A673 (cell line): ENCODE data around the gene RNF26. TPM values are rescaled to one million over a fixed set of nuclear protein-coding genes. Genes with fewer than 3 reads are reported as not detected.

Source experiments
- BruUV-seq: library from RNA; stranded (reverse); fragments of 400-500 nt; replicated peaks from 2 replicates; lab custom pipeline; 2021; lab: Mats Ljungman, UMichigan
- CTCF ChIA-PET: fragments of 300-600 bp; sonication (Branson Sonifier 250); formaldehyde crosslinking; loops from one replicate; lab custom pipeline; 2022; ENCODE audit warnings: antibody characterized with exemption; lab: Charles Lee
- POLR2A ChIA-PET: fragments of 300-600 bp; sonication (Branson Sonifier 250); formaldehyde crosslinking; loops from one replicate; lab custom pipeline; 2022; ENCODE audit warnings: antibody characterized with exemption; ENCODE audit not compliant: low non-redundant PET; lab: Charles Lee
- DNase-seq: peaks from one replicate; pipeline ENCODE4 v3.0.0-alpha.2; 2015; ENCODE audit warnings: low spot score
- H3K27ac ChIP-seq: fragments of 200-600 bp; sonication (generic); 2 replicates; pipeline ENCODE4 v1.5.1; 2016; ENCODE audit warnings: mixed run types, low read depth, mild to moderate bottlenecking, mixed read lengths, antibody characterized with exemption, low read length; ENCODE audit not compliant: poor library complexity, severe bottlenecking
- H3K27me3 ChIP-seq: fragments of 200-600 bp; sonication (generic); replicated peaks from 2 replicates; pipeline ENCODE4 v1.6.1; 2017; ENCODE audit warnings: mixed run types, low read depth, mild to moderate bottlenecking, mixed read lengths, antibody characterized with exemption, low read length; ENCODE audit not compliant: insufficient read depth, poor library complexity
- H3K36me3 ChIP-seq: fragments of 200-600 bp; sonication (generic); 2 replicates; pipeline ENCODE4 v1.6.1; 2016; ENCODE audit warnings: mixed run types, mild to moderate bottlenecking, mixed read lengths, antibody characterized with exemption, low read length; ENCODE audit not compliant: insufficient read depth, poor library complexity, severe bottlenecking
- H3K4me1 ChIP-seq: fragments of 200-600 bp; sonication (generic); 2 replicates; pipeline ENCODE4 v1.6.1; 2017; ENCODE audit warnings: mixed run types, mild to moderate bottlenecking, mixed read lengths, antibody characterized with exemption, low read length; ENCODE audit not compliant: insufficient read depth, poor library complexity, severe bottlenecking
- H3K4me3 ChIP-seq: fragments of 200-600 bp; sonication (generic); 2 replicates; pipeline ENCODE4 v1.5.1; 2016; ENCODE audit warnings: low read depth, mixed run types, mild to moderate bottlenecking, mixed read lengths, low read length; ENCODE audit not compliant: poor library complexity, severe bottlenecking
- H3K9me3 ChIP-seq: fragments of 200-600 bp; sonication (generic); 2 replicates; pipeline ENCODE4 v1.6.1; 2016; ENCODE audit warnings: mixed run types, low read depth, mild to moderate bottlenecking, mixed read lengths, antibody characterized with exemption, low read length; ENCODE audit not compliant: poor library complexity, severe bottlenecking
- EZH2 ChIP-seq: fragments of 200-600 bp; sonication (generic); IDR thresholded peaks from 2 replicates; pipeline ENCODE4 v1.6.1; 2017; ENCODE audit warnings: borderline replicate concordance, low read depth, mild to moderate bottlenecking, mixed read lengths, antibody characterized with exemption, low read length; ENCODE audit not compliant: poor library complexity, severe bottlenecking
- intact Hi-C: fragments of 100-400 bp; cut with micrococcal nuclease; formaldehyde crosslinking; loops from one replicate; pipeline ENCODE4 v1.10.0; 2022; ENCODE audit not compliant: unreplicated experiment
- total RNA-seq: library from RNA; stranded (reverse); gene quantifications from 2 replicates; pipeline ENCODE4 v1.2.3, GENCODE V29; 2021
- TF ChIP-seq, protein P1 (sequence below): fragments of 300-800, 200-600 bp; sonication (generic); conservative IDR thresholded peaks from 2 replicates; pipeline ENCODE4 v1.5.1; 2017; ENCODE audit warnings: low read depth, mild to moderate bottlenecking, antibody characterized with exemption, low read length, moderate library complexity, mixed read lengths

Gene RNF26
- total RNA-seq, 1 experiment from 2014 or later: 81.3 TPM

DNA sequence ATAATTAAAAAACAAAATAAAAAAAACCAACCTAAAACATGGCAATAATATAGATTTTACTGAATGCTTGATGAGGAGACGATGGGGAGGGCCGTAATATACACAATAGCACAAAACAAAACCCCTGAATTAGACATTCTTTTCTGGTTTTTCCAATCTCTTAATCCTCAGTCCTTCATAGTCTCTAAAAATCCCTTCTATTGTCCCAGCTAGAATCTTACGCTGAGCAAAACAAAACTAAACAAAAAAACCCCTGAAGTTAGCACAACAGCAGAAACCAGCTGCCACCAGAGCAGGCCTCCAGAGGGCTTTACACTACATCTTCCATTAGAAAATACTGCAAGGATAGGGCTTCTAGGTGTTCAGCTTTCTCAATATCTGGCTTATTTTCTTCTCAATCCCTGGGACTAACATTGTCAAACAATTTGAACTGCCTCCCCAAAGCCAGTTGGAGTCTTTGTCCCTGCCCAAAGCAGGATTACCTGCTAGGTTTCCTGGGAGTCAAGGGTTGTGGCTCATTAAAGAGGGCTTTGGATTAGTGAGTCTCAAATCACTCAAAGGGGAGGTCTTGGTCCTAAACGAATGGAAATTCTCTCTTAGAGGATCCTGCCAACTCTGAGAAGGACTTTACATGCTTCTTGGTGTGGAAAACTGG lies 2.1 kb upstream of the RNF26 start:
- Histone ChIP-seq H3K27me3 (no peaks in the 10 kb centered on the region), H3K36me3 (peaks cover 12% of the 10 kb centered on the region), H3K4me3 (no peak overlapping the region), H3K9me3 (no peaks in the 10 kb centered on the region), H3K4me1 (peaks cover 19% of the 10 kb centered on the region), H3K27ac (peak overlapping the region; percentile 17)
- no TSS peak for BruUV-seq
- ChIA-PET CTCF (no interaction called here), POLR2A (no interaction called here)
- intact Hi-C loops: loop anchor here (10.0 kb wide), 1 partner anchor 427 kb away; no protein-coding TSS in a partner anchor
- DNase-seq: no peak
- TF ChIP-seq, protein P1, sequence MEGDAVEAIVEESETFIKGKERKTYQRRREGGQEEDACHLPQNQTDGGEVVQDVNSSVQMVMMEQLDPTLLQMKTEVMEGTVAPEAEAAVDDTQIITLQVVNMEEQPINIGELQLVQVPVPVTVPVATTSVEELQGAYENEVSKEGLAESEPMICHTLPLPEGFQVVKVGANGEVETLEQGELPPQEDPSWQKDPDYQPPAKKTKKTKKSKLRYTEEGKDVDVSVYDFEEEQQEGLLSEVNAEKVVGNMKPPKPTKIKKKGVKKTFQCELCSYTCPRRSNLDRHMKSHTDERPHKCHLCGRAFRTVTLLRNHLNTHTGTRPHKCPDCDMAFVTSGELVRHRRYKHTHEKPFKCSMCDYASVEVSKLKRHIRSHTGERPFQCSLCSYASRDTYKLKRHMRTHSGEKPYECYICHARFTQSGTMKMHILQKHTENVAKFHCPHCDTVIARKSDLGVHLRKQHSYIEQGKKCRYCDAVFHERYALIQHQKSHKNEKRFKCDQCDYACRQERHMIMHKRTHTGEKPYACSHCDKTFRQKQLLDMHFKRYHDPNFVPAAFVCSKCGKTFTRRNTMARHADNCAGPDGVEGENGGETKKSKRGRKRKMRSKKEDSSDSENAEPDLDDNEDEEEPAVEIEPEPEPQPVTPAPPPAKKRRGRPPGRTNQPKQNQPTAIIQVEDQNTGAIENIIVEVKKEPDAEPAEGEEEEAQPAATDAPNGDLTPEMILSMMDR: no peak
- TF ChIP-seq EZH2: no peak

GRCh38 chr11:119335091-119335654 lies 846 bp downstream of the RNF26 start:
- intact Hi-C loops: loop anchor here (5.0 to 10.0 kb wide), 2 partner anchors 47 to 430 kb away; partner anchors contain the start of gene USP2
- peak overlapping the region; percentile 91 for H3K27ac ChIP-seq
- no peaks in the 10 kb centered on the region for H3K9me3 ChIP-seq
- no peak for DNase-seq
- peaks cover 48% of the 10 kb centered on the region for H3K4me1 ChIP-seq
- no TSS peak for BruUV-seq
- peak overlapping the region; percentile 76 for H3K4me3 ChIP-seq
- TF ChIP-seq, protein P1: no peak
- no peak for TF ChIP-seq EZH2
- H3K36me3 ChIP-seq: peaks cover 12% of the 10 kb centered on the region
- ChIA-PET CTCF (interaction anchor here (0.6 kb wide), 1 partner anchor 1000 kb away, joined by 5 read pairs; no protein-coding TSS in a partner anchor), POLR2A (no interaction called here)
- peaks cover 3% of the 10 kb centered on the region for H3K27me3 ChIP-seq

- TF ChIP-seq, protein P1: no peak
- TF ChIP-seq EZH2: no peak
- CTCF ChIA-PET: no interaction called here
Observed at GRCh38 chr11:119335655-119336543, 1.6 kb downstream of the RNF26 start.

More at GRCh38 chr11:119335655-119336543, 1.6 kb downstream of the RNF26 start:
- BruUV-seq: no TSS peak
- Histone ChIP-seq H3K9me3 (no peaks in the 10 kb centered on the region), H3K27ac (peak overlapping the region; percentile 91), H3K27me3 (peaks cover 10% of the 10 kb centered on the region), H3K36me3 (peaks cover 12% of the 10 kb centered on the region), H3K4me1 (peaks cover 49% of the 10 kb centered on the region), H3K4me3 (peak overlapping the region; percentile 76)
- no peak for DNase-seq
- intact Hi-C loops: loop anchor here (5.0 to 10.0 kb wide), 2 partner anchors 46 to 431 kb away; partner anchors contain the start of gene USP2
- POLR2A ChIA-PET: no interaction called here
